PFSK-1 (cell line): ENCODE data around the gene AFTPH. TPM values are rescaled to one million over a fixed set of nuclear protein-coding genes. Genes with fewer than 3 reads are reported as not detected.

Experiments used
- FOXP2 ChIP-seq: optimal IDR thresholded peaks from 2 replicates; pipeline ENCODE3; 2011; ENCODE audit warnings: borderline replicate concordance, control low read depth, inconsistent platforms; ENCODE audit not compliant: insufficient read depth; ENCODE audit errors: extremely low read length, extremely low read depth
- POLR2AphosphoS5 ChIP-seq: IDR thresholded peaks from 2 replicates; pipeline ENCODE4 v1.6.1; 2012; ENCODE audit warnings: low read depth, mild to moderate bottlenecking, control low read depth, low read length, moderate library complexity
- REST ChIP-seq, 2 experiments: IDR thresholded peaks; 2 replicates each; pipeline versions ENCODE4 v1.6.1 to v1.8.0; 2011 to 2012; ENCODE audit warnings: low read depth in 2 of 2, low read length in 2 of 2, control low read depth in 1 of 2, inconsistent platforms in 1 of 2, mild to moderate bottlenecking in 1 of 2, moderate library complexity in 1 of 2; ENCODE audit not compliant: insufficient read depth in 1 of 2
- SIN3A ChIP-seq: IDR thresholded peaks from 2 replicates; pipeline ENCODE4 v1.6.1; 2012; ENCODE audit warnings: mild to moderate bottlenecking, low read length, moderate library complexity, borderline replicate concordance; ENCODE audit not compliant: insufficient read depth
- TAF1 ChIP-seq: IDR thresholded peaks from 2 replicates; pipeline ENCODE4 v1.6.1; 2012; ENCODE audit warnings: low read length, control low read depth, borderline replicate concordance; ENCODE audit not compliant: insufficient read depth
- polyA plus RNA-seq: library from polyadenylated mRNA; unstranded; fragments of >200 nt; gene quantifications from one replicate; pipeline ENCODE4 v1.2.1, GENCODE V29; 2012; ENCODE audit warnings: low read depth, missing spikeins; ENCODE audit not compliant: insufficient read length

The AFTPH gene
- polyA plus RNA-seq: 5.2 TPM

GRCh38 chr2:64523666-64524603, at the start of gene AFTPH:
AFTPH (plus strand) TSS chr2:64524328; CDS start chr2:64551475, 27,147 bp downstream.
- TF ChIP-seq POLR2AphosphoS5 (peak; percentile 20; the same call in 1 of the 2 replicates), TAF1 (no peak; the same call in 1 of the 2 replicates), REST (IDR thresholded peaks at IDR 0.05; ENCODE audit: insufficient read depth in 1 of 2, low read depth in 2 of 2, low read length in 2 of 2) (no peak), SIN3A (no peak), FOXP2 (peak; percentile 88)

GRCh38 chr2:64474636-64475035, 49.5 kb upstream of the AFTPH start:
- TF ChIP-seq SIN3A: no peak
- no peak for TF ChIP-seq TAF1
- no peak for TF ChIP-seq POLR2AphosphoS5

GRCh38 chr2:64477037-64477436, 47.1 kb upstream of the AFTPH start:
- TF ChIP-seq TAF1: no peak
- TF ChIP-seq SIN3A: no peak
- no peak for TF ChIP-seq FOXP2
- TF ChIP-seq REST (IDR thresholded peaks at IDR 0.05; ENCODE audit: insufficient read depth in 1 of 2, low read depth in 2 of 2, low read length in 2 of 2): no peak
- TF ChIP-seq POLR2AphosphoS5: no peak

- TF ChIP-seq FOXP2: no peak
- no peak for TF ChIP-seq TAF1
- no peak for TF ChIP-seq POLR2AphosphoS5
- TF ChIP-seq REST (IDR thresholded peaks at IDR 0.05; ENCODE audit: insufficient read depth in 1 of 2, low read depth in 2 of 2, low read length in 2 of 2): no peak
- TF ChIP-seq SIN3A: no peak
Measured at GRCh38 chr2:64477979-64478378, 46.1 kb upstream of the AFTPH start.

GRCh38 chr2:64478502-64479230, 45.5 kb upstream of the AFTPH start:
- TF ChIP-seq SIN3A: no peak
- no peak for TF ChIP-seq FOXP2
- TF ChIP-seq TAF1: no peak
